Coronary artery (tissue), 2 donors: ENCODE data around the gene ZNHIT1.
"Not testable (repeated sequence)": the region's sequence is repeated elsewhere in the genome, so short reads cannot be mapped to it uniquely, and the experiment has no call there.

Experiments used
- DNase-seq: peaks from one replicate; pipeline ENCODE4 v3.0.0-alpha.2; 2017; ENCODE audit warnings: low spot score
- H3K27ac ChIP-seq, 2 donors: fragments of 200-600 bp; sonication (generic); one replicate each; pipeline ENCODE4 v1.5.1; 2016 to 2019
- H3K4me3 ChIP-seq: fragments of 200-600 bp; sonication (generic); 2 replicates; pipeline ENCODE4 v1.5.1; 2016; ENCODE audit warnings: mild to moderate bottlenecking, moderate library complexity
- CTCF ChIP-seq: fragments of 200-600 bp; sonication (generic); IDR thresholded peaks from one replicate; pipeline ENCODE4 v1.5.1; 2019; ENCODE audit warnings: antibody characterized with exemption

Gene ZNHIT1

GRCh38 chr7:101243646-101244374 lies 25.8 kb downstream of the ZNHIT1 start:
- peak; percentile 89 for TF ChIP-seq CTCF
- H3K4me3 ChIP-seq = peak overlapping the region; percentile 89
- DNase-seq = no peak
- H3K27ac ChIP-seq = peak overlapping the region; percentile 89 to 98

DNA sequence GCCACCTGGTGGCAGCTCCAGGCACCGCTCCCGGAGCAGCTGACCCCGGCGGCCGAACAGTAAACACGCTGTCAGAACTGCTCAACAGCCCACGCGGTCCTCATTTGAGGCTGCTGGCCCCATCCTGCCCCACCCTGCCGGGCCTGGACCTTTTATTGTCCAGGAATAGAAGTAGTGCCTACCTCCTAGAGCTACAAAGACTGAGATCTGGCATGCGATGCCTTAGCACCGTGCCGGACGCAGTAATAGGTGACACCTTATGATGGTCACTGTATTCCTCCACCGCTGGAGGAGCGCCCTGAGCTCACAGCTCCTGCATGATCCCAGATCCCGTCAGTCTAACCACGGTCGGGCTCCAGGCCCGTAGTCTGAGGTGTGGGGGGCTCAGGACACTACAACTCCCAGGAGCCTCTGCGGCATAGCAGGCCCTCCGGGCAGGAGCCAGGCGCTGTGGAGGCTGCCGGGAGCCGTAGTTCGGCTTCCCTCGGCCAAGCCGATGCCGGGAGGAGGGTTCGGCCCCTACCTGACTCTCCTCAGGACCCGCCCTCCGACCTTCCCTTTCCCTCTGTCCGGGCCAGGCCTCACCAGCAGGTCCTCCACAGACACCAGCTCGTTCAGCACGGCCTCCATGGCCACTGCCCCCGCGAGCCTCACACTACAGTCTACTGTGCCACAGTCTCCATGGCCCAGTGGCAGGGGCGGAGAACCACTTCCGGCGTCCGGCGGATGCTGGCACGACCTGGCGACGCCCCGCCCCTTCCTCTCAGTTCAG lies 26.6 kb downstream of the ZNHIT1 start, which contains the start of gene FIS1:
Gene FIS1 (minus strand): TSS at position 707 of the 772 bp plus-strand sequence. CDS start 77 bp downstream, at position 630.
- Histone ChIP-seq H3K27ac (peak within 1 kb of the TSS; percentile 89 to 98), H3K4me3 (peak within 1 kb of the TSS; percentile 89)
- DNase-seq = peak; percentile 95
- peak; percentile 9 for TF ChIP-seq CTCF

GRCh38 chr7:101245147-101245668 lies 27.2 kb downstream of the ZNHIT1 start:
- H3K27ac ChIP-seq = peak overlapping the region; percentile 89 to 98
- DNase-seq = no peak
- TF ChIP-seq CTCF = no peak
- H3K4me3 ChIP-seq = peak overlapping the region; percentile 89

- H3K4me3 ChIP-seq = no peak overlapping the region
- H3K27ac ChIP-seq = no peak overlapping the region
- DNase-seq = no peak
- TF ChIP-seq CTCF = no peak
Measured at GRCh38 chr7:101248276-101248675, 30.3 kb downstream of the ZNHIT1 start.

DNA sequence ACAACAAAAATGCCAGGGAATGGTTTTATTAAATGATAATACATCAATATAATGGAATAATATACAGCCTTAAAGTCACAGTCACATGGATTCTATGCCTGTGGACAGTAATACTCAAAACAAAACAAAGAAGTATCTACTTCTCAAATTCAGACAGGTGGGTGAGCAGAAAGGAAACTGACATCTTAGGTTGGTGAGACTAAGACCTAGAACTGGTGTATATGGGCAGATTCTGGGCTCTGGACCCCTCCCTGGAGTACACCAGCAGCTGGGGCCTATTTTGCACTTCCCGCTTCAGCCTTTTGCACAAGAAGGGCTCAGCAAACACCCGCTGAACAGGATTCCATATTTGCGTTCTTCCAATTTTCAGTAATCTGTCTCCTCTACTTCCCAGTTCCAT lies 32.4 kb downstream of the ZNHIT1 start:
- H3K4me3 ChIP-seq = no peak overlapping the region
- no peak for DNase-seq
- no peak for TF ChIP-seq CTCF
- no peak overlapping the region for H3K27ac ChIP-seq

GRCh38 chr7:101251871-101252659 lies 34.1 kb downstream of the ZNHIT1 start:
- DNase-seq = peak; percentile 98
- TF ChIP-seq CTCF = no peak
- peak overlapping the region; percentile 60 to 84 for H3K27ac ChIP-seq
- H3K4me3 ChIP-seq = peak overlapping the region; percentile 95

GRCh38 chr7:101253199-101253598 lies 35.2 kb downstream of the ZNHIT1 start:
- H3K27ac ChIP-seq, DNase-seq, H3K4me3 ChIP-seq: not testable (repeated sequence)
